ENCODE results near the gene NTNG1.
"Not testable (repeated sequence)": the region's sequence is repeated elsewhere in the genome, so short reads cannot be mapped to it uniquely, and the experiment has no call there.

Gene NTNG1

DNA sequence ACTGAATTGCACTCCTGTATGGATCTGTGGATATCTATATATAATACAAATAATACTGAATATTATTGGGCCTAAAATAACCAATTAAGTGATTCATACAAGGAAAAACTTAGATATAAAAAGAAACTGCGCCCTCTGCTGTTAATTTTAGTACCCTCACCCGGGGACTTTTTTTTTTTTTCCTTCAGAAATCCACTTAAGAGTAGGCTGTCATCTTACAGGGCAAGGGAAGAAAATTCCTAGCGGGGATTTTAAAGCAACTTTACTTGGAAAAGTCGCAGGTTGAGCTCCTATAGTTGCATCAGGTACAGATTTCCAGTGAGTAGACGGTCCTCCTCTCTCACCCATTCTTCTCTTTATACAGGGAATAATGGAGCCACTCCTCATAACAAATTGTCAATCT, 1.3 kb downstream of the NTNG1 start:
- no peak for DNase-seq (ENCODE audit: low read depth in 2 of 2, low spot score in 1 of 2)

GRCh38 chr1:107142666-107143065, 1.8 kb downstream of the NTNG1 start:
- no peak for DNase-seq (ENCODE audit: low read depth in 2 of 2, low spot score in 1 of 2)

DNA sequence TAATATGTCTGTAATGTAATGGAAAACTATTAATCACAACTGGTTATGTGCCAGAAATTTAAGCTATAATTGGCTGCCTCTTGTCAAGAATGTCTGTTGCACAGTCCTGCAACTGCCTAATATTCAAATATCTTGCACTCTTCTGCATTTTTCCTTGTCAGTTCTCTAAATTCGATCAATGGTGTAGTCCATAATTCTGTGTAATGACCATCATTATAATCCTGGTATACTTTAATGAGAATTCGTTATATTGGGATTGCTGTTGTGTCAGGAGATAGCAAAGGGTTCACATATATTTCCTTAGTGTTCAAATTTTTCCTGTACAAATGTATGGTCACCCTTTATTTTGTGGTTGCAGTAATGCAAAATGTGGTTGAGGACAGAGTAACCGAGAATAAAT, 4.8 kb downstream of the NTNG1 start:
- DNase-seq (ENCODE audit: low read depth in 2 of 2, low spot score in 1 of 2), result no peak

DNA sequence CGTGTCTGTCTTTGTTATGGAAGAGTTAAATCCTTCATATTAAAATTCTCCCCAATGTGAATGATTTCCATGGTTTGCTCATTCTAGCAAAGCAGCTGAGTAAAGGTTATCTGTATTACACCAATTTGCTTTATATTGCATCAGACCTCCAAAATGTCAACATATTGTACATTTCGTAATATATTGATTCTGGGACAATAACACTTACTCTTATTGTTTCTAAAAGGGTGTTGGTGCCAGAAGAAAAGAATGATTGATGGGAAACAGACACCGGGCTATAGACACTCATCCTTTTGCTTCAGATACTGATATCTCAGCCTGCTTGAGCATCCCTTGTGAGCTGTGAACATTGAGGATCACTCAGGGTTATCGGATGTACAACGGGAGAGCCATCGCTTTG, 7.0 kb downstream of the NTNG1 start:
- no peak for DNase-seq (ENCODE audit: low read depth in 2 of 2, low spot score in 1 of 2)

GRCh38 chr1:107149946-107150345, 9.1 kb downstream of the NTNG1 start:
- no peak for DNase-seq (ENCODE audit: low read depth in 2 of 2, low spot score in 1 of 2)

GRCh38 chr1:107151295-107151694, 10.5 kb downstream of the NTNG1 start:
- DNase-seq (ENCODE audit: low read depth in 2 of 2, low spot score in 1 of 2), result no peak

GRCh38 chr1:107152395-107152794, 11.6 kb downstream of the NTNG1 start:
- DNase-seq (ENCODE audit: low read depth in 2 of 2, low spot score in 1 of 2), result no peak

GRCh38 chr1:107153014-107153413, 12.2 kb downstream of the NTNG1 start:
- DNase-seq (ENCODE audit: low read depth in 2 of 2, low spot score in 1 of 2), result no peak

GRCh38 chr1:107158496-107158895, 17.7 kb downstream of the NTNG1 start:
- DNase-seq (ENCODE audit: low read depth in 2 of 2, low spot score in 1 of 2), result no peak

DNA sequence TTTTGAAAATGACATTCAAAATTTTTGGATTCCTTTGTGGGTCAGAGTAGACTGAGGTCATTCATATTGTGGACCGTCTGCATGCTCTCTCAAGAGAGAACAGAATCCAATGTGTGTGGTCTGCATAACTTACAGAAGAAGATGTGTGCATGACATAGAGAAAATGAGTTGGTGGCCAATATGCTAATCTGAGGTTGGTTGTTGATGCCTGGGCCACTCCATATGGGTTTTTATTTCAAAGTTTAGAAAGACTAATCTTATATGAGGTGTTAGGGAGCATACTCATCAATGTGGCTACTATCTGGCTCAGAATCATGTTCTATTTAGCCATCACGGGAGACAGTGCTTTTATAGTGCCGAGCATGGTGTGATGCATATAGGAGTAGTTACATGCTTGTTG, 18.2 kb downstream of the NTNG1 start:
- DNase-seq (ENCODE audit: low read depth in 2 of 2, low spot score in 1 of 2), result no peak

DNA sequence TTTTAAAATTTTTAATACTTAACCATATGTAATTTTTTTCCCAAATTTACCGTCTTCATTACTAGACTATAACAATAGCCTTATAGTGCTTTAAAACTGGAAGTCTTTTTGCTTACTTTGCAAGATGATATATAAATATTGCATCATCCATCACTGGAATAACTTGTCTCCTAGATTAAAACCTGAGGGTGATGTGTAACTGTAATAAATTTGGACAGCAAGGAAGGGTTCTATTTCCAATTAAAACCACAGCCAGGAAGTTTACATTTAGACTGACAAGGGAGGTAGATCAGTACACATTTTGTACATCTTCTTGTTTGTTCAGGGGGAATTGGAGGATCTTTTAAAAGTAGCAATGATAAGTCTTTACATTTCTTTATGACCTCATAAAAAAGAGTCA, 21.9 kb downstream of the NTNG1 start:
- no peak for DNase-seq (ENCODE audit: low read depth in 2 of 2, low spot score in 1 of 2)

DNA sequence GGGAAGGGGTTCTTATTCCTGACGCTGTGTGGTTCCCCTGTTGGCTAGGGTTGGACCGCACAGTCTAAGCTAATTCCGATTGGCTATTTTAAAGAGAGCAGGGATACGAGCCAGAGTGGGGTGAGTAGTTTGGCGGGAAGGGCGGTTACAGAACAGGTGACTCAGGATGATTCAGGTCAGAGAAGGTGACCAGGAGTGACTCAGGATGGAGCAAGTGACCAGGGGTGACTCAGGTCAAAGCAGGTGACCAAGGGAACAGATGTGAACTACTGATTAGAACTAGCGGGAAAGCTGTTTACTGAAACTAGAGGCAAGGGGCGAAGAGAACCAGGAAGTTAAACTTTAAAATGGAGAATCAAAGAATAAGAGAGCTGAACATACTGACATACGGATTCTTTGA, 24.1 kb downstream of the NTNG1 start:
- DNase-seq (ENCODE audit: low read depth in 2 of 2, low spot score in 1 of 2), result not testable (repeated sequence)

GRCh38 chr1:107169615-107170014, 28.8 kb downstream of the NTNG1 start:
- DNase-seq (ENCODE audit: low read depth in 2 of 2, low spot score in 1 of 2), result no peak

DNA sequence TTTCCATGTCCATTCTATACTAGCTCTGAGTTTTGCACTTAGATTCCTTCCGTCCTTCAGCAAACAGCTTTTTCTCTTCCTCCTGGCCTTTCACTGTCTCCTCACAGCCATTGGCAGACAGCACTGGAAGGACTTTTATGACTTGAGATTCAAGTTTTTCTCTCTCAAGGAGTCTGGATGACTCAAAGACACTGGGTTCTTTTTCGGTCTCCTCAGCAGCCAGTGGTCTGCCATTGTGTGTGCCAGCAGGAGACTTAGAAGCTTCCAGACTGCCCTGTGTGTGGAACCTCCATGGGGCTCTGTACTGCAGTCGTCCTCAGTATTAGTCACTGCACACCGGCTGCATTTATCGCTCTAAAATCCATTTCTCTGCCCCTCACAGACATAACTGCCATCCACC, 30.5 kb downstream of the NTNG1 start:
- no peak for DNase-seq (ENCODE audit: low read depth in 2 of 2, low spot score in 1 of 2)

DNA sequence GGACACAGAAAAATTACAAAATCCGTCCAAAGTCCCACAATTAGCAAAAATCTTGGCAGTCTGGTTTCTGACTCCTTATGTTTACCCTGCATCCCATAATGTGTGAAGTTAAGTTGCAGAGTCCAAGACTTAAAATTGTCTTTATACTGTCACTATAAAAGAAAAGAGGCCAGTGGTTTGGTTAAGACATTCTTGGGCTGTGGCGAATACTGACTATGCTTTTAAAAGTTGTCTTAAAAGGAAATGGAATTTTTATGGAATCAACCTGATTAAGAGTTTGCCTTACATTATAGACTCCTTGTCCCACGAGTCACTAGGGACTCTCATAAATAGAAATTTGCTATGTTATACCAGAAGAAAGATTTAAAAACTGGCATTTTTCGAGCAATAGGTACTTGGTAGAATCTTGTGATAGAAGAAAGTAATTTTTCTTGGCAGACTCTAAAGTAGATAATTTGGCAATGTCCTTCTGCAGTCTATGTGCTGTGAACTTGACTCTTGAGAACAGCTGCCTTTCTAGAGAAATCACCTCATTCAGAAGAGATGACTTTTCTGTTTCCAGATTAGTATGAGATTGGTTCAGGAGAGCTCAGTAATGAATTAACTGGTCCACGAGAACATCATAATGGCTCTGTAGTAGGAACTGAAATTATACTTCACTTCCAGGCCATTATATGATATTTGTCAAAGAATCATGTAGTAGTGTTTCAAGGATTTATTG, 31.8 kb downstream of the NTNG1 start:
- DNase-seq (ENCODE audit: low read depth in 2 of 2, low spot score in 1 of 2), result no peak

DNA sequence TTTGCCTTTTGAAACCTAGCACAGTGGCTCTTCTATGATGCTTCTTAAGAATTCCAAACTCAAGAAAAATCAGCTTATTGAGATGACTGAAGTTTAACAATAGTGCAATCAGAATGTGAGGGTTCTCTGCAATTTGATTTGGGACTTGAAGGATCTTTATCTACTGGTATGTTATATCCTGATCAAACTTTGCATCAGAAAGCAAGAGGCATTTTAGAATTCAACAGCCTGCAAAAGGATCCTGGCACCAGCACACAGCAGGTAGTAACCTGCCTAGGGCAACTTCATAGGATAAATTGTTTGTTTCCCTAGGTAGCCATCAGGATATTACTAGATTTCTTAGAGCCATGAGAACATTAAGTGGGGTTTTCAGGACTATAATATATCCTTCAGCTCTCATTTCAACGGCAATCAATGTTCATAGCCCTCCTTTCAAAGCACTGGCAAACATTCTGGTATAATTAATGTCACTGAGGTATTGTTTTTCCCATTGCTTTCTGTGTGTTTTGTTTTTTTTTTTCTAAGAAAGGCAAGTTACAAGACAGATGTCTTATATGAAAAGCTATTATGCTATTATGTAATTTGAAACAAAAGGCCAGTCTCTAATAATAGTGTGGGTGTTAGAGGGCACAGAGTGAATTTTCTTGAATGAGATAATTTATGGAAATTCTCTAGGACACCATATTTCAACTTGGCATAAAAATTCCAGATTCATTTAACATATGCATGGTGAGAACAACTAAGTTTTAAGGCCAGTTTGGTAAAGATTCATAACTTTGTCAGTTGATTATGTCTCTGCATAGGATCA, 34.5 kb downstream of the NTNG1 start:
- DNase-seq (ENCODE audit: low read depth in 2 of 2, low spot score in 1 of 2), result no peak

GRCh38 chr1:107181253-107181969, 40.6 kb downstream of the NTNG1 start:
- no peak for DNase-seq (ENCODE audit: low read depth in 2 of 2, low spot score in 1 of 2)

- DNase-seq (ENCODE audit: low read depth in 2 of 2, low spot score in 1 of 2), result no peak
These were observed 42.2 kb downstream of the NTNG1 start for GRCh38 chr1:107183011-107183410.

- DNase-seq (ENCODE audit: low read depth in 2 of 2, low spot score in 1 of 2), result no peak
These were observed 44.0 kb downstream of the NTNG1 start for GRCh38 chr1:107184888-107185287.

DNA sequence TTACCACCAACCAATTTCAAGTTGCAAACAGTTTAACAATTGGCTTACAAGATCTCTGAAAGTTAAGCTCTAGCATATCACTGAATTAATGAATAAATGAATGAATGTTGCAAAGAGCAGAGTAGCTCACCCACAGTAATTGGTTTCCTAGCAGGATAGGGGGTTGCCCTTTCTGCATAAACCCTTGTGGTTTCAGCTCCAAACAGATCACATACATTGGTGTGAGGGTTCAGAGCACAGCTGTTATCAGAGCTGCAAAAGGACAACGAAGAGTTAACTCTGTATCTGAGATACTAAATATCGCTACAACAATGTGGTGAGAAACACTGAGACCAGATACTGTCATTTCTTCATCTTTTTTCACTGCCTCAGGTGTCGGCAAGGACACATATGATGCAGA, 46.6 kb downstream of the NTNG1 start:
- no peak for DNase-seq (ENCODE audit: low read depth in 2 of 2, low spot score in 1 of 2)

GRCh38 chr1:107188160-107188559, 47.3 kb downstream of the NTNG1 start:
- DNase-seq (ENCODE audit: low read depth in 2 of 2, low spot score in 1 of 2), result no peak

DNA sequence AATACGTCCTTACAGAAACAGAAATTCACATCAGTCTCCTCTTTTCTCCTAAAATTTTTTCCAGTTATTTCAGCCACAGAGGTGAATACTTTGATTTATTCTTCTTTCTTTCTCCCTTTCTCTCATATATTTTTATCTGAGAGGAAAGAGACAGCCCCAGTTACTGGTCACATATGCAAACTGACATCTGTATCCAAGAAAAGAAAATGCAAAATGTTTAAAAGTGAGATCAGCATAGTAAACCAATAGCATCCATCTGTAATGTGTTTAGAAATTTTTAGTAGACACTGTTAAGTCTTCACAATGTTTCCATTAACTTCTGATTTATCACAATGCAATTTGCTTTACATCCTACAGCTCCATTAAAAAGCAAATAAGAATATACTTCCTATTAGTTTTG, 53.5 kb downstream of the NTNG1 start:
- no peak for DNase-seq (ENCODE audit: low read depth in 2 of 2, low spot score in 1 of 2)
